Measurements from ENCODE around the gene PANK4.

The PANK4 gene

DNA sequence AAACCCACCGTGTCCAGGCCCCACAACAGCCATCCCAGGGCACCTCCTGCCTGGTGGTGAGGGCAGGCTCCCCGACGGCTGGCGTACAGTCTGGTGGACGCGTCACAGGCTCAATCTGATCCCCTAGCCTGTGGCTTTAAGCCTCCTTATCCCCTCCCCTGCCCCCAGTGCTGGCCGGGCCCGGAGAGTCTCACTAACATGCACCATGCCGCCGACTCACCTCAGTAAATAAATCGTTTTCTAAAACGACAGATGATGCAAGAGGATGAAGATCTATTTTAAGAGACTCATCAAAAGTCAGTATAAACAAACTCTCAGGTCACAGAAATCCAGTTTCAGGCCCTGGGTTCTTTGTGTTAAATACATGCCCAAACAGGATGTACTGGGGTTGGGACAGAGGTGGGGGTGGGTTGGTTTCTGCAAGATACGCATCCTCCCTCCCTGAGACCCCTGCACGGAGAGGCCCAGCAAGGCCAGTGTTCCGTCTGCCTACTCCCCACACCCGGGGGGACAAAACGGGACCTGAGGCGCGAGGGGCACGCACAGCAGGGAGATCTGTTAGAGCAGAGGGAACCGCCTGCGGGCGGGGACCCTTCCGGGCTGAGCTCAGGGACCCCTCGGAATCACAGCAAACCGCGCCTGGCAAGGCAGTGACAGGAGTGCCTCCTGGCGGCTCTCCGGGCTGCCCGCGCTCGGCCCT, 3.1 kb downstream of the PANK4 start:
- ATAC-seq: no peak
- no peak for TF ChIP-seq ARNTL (CRISPR knock-in tag; IDR thresholded peaks at IDR 0.05; ENCODE audit: borderline replicate concordance, low read depth)
- TF ChIP-seq, protein P1, sequence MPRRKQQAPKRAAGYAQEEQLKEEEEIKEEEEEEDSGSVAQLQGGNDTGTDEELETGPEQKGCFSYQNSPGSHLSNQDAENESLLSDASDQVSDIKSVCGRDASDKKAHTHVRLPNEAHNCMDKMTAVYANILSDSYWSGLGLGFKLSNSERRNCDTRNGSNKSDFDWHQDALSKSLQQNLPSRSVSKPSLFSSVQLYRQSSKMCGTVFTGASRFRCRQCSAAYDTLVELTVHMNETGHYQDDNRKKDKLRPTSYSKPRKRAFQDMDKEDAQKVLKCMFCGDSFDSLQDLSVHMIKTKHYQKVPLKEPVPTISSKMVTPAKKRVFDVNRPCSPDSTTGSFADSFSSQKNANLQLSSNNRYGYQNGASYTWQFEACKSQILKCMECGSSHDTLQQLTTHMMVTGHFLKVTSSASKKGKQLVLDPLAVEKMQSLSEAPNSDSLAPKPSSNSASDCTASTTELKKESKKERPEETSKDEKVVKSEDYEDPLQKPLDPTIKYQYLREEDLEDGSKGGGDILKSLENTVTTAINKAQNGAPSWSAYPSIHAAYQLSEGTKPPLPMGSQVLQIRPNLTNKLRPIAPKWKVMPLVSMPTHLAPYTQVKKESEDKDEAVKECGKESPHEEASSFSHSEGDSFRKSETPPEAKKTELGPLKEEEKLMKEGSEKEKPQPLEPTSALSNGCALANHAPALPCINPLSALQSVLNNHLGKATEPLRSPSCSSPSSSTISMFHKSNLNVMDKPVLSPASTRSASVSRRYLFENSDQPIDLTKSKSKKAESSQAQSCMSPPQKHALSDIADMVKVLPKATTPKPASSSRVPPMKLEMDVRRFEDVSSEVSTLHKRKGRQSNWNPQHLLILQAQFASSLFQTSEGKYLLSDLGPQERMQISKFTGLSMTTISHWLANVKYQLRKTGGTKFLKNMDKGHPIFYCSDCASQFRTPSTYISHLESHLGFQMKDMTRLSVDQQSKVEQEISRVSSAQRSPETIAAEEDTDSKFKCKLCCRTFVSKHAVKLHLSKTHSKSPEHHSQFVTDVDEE (CRISPR knock-in tag; IDR thresholded peaks at IDR 0.05): no peak
- TF ChIP-seq BACH2 (CRISPR knock-in tag; IDR thresholded peaks at IDR 0.05; ENCODE audit: borderline replicate concordance): no peak
- no peak for TF ChIP-seq TOX (CRISPR knock-in tag; IDR thresholded peaks at IDR 0.05; ENCODE audit: borderline replicate concordance)
- TF ChIP-seq, protein P2, sequence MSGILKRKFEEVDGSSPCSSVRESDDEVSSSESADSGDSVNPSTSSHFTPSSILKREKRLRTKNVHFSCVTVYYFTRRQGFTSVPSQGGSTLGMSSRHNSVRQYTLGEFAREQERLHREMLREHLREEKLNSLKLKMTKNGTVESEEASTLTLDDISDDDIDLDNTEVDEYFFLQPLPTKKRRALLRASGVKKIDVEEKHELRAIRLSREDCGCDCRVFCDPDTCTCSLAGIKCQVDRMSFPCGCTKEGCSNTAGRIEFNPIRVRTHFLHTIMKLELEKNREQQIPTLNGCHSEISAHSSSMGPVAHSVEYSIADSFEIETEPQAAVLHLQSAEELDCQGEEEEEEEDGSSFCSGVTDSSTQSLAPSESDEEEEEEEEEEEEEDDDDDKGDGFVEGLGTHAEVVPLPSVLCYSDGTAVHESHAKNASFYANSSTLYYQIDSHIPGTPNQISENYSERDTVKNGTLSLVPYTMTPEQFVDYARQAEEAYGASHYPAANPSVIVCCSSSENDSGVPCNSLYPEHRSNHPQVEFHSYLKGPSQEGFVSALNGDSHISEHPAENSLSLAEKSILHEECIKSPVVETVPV (CRISPR knock-in tag; IDR thresholded peaks at IDR 0.05): no peak

DNA sequence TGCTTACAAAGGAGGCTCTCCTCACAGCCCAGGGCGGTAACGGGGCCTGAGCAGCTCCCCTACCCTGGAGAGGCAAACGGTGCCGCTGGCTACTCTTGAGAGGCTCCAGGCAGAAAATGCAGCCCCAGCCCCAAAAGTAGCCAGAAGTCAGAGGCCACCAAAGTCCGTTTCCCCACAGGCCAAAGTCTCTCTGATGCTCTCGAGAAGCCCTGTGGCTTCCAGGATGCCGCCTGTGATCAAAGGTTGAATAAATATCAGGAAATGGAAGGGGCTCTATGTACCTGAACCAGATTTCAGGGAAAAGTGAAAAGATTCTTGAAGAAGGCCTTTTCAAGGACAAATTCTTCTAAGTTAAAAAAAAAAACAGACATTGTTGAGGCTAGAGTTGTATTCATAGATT, 4.2 kb downstream of the PANK4 start:
- no peak for ATAC-seq
- no peak for TF ChIP-seq SNAI2 (CRISPR knock-in tag; IDR thresholded peaks at IDR 0.05)
- TF ChIP-seq, protein P3, sequence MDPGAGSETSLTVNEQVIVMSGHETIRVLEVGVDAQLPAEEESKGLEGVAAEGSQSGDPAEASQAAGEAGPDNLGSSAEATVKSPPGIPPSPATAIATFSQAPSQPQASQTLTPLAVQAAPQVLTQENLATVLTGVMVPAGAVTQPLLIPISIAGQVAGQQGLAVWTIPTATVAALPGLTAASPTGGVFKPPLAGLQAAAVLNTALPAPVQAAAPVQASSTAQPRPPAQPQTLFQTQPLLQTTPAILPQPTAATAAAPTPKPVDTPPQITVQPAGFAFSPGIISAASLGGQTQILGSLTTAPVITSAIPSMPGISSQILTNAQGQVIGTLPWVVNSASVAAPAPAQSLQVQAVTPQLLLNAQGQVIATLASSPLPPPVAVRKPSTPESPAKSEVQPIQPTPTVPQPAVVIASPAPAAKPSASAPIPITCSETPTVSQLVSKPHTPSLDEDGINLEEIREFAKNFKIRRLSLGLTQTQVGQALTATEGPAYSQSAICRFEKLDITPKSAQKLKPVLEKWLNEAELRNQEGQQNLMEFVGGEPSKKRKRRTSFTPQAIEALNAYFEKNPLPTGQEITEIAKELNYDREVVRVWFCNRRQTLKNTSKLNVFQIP (CRISPR knock-in tag; IDR thresholded peaks at IDR 0.05; ENCODE audit: borderline replicate concordance, low read depth): no peak
- no peak for TF ChIP-seq PPARA (CRISPR knock-in tag; IDR thresholded peaks at IDR 0.05; ENCODE audit: borderline replicate concordance)
- TF ChIP-seq ISL1 (CRISPR knock-in tag; IDR thresholded peaks at IDR 0.05): no peak
- TF ChIP-seq ZNF565 (CRISPR knock-in tag; conservative IDR thresholded peaks at IDR 0.05; ENCODE audit: low read depth): no peak
- no peak for TF ChIP-seq TCF4 (CRISPR knock-in tag; IDR thresholded peaks at IDR 0.05; ENCODE audit: borderline replicate concordance)
- TF ChIP-seq GLIS3 (CRISPR knock-in tag; IDR thresholded peaks at IDR 0.05): no peak
- TF ChIP-seq, protein P4, sequence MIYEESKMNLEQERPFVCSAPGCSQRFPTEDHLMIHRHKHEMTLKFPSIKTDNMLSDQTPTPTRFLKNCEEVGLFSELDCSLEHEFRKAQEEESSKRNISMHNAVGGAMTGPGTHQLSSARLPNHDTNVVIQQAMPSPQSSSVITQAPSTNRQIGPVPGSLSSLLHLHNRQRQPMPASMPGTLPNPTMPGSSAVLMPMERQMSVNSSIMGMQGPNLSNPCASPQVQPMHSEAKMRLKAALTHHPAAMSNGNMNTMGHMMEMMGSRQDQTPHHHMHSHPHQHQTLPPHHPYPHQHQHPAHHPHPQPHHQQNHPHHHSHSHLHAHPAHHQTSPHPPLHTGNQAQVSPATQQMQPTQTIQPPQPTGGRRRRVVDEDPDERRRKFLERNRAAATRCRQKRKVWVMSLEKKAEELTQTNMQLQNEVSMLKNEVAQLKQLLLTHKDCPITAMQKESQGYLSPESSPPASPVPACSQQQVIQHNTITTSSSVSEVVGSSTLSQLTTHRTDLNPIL (CRISPR knock-in tag; IDR thresholded peaks at IDR 0.05; ENCODE audit: low read depth): no peak

DNA sequence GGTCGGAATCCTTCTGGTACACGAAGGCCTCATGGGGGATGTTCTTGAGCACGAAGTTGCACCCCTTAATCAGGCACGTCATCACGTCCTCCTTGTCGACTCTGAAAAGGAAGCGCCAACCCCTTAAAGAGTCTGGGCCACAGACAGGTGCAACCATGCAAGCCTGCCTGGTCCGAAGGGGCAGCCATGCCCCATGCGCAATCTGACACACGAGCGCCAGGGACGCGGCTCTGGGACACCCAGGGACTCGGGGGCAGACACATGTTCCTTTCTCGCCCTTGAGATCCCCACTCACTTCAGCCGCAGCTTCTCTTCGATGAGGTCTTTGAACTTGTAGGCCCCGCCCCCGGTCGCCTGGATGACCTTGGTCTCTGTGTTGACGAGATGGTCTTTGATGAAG, 5.6 kb downstream of the PANK4 start:
- TF ChIP-seq TOX (CRISPR knock-in tag; IDR thresholded peaks at IDR 0.05; ENCODE audit: borderline replicate concordance): no peak
- TF ChIP-seq GLIS3 (CRISPR knock-in tag; IDR thresholded peaks at IDR 0.05): no peak
- TF ChIP-seq ZC3H10 (CRISPR knock-in tag; IDR thresholded peaks at IDR 0.05): no peak
- TF ChIP-seq ISL1 (CRISPR knock-in tag; IDR thresholded peaks at IDR 0.05): no peak
- no peak for ATAC-seq

DNA sequence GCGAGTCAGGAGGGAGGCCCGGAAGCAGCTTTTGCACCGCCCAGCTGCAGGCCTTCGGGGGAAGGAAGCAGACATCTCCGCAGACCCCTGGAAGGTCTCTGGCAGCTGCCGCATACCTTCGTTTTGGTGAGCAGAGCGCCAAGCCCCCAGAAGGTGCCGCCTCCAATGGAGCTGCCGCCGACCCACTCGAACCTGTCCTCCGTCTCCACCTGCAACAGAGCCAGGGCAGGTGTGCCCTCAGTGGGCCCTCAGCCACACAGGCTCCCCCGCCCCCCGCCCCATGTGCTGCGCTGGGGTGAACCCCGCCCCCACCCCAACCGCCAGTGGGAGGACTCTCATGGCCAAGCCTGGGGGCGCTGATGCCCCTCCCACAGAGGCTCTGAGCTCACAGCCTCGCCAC, 6.2 kb downstream of the PANK4 start:
- no peak for ATAC-seq
- no peak for TF ChIP-seq ZFP30 (CRISPR knock-in tag; IDR thresholded peaks at IDR 0.05)
- TF ChIP-seq TOX (CRISPR knock-in tag; IDR thresholded peaks at IDR 0.05; ENCODE audit: borderline replicate concordance): no peak
- TF ChIP-seq, protein P3 (CRISPR knock-in tag; IDR thresholded peaks at IDR 0.05; ENCODE audit: borderline replicate concordance, low read depth): no peak
- TF ChIP-seq ARNTL (CRISPR knock-in tag; IDR thresholded peaks at IDR 0.05; ENCODE audit: borderline replicate concordance, low read depth): no peak
- TF ChIP-seq, protein P2 (CRISPR knock-in tag; IDR thresholded peaks at IDR 0.05): no peak
- no peak for TF ChIP-seq ZFP3 (CRISPR knock-in tag; IDR thresholded peaks at IDR 0.05)
- TF ChIP-seq, protein P1 (CRISPR knock-in tag; IDR thresholded peaks at IDR 0.05): no peak
- TF ChIP-seq SNAI2 (CRISPR knock-in tag; IDR thresholded peaks at IDR 0.05): no peak
- no peak for TF ChIP-seq ESRRG (CRISPR knock-in tag; IDR thresholded peaks at IDR 0.05)
- TF ChIP-seq GLIS3 (CRISPR knock-in tag; IDR thresholded peaks at IDR 0.05): no peak
- no peak for TF ChIP-seq OSR1 (CRISPR knock-in tag; IDR thresholded peaks at IDR 0.05)
- no peak for TF ChIP-seq ZNF70 (CRISPR knock-in tag; IDR thresholded peaks at IDR 0.05)
- no peak for TF ChIP-seq ZNF8 (CRISPR knock-in tag; IDR thresholded peaks at IDR 0.05)
- no peak for TF ChIP-seq BACH2 (CRISPR knock-in tag; IDR thresholded peaks at IDR 0.05; ENCODE audit: borderline replicate concordance)
- TF ChIP-seq TCF4 (CRISPR knock-in tag; IDR thresholded peaks at IDR 0.05; ENCODE audit: borderline replicate concordance): no peak

Data from SK-N-SH treated with all-trans-retinoic acid at 6 μM for 48 hours (cell line).